GM10266 (cell line): Measurements from ENCODE around the gene TAF3.

Experiments
- DNase-seq: peaks from one replicate; pipeline ENCODE4 v3.0.0; 2012; ENCODE audit errors: extremely low spot score
- TF ChIP-seq, protein P1 (sequence below): IDR thresholded peaks from 2 replicates; pipeline ENCODE4 v1.5.1; 2012; ENCODE audit warnings: mild to moderate bottlenecking, low read depth; ENCODE audit not compliant: control insufficient read depth, insufficient read depth; ENCODE audit errors: missing control alignments

TAF3 gene

GRCh38 chr10:7952266-7952665 is 134.0 kb downstream of the TAF3 start:
- DNase-seq: no peak
- TF ChIP-seq, protein P1, sequence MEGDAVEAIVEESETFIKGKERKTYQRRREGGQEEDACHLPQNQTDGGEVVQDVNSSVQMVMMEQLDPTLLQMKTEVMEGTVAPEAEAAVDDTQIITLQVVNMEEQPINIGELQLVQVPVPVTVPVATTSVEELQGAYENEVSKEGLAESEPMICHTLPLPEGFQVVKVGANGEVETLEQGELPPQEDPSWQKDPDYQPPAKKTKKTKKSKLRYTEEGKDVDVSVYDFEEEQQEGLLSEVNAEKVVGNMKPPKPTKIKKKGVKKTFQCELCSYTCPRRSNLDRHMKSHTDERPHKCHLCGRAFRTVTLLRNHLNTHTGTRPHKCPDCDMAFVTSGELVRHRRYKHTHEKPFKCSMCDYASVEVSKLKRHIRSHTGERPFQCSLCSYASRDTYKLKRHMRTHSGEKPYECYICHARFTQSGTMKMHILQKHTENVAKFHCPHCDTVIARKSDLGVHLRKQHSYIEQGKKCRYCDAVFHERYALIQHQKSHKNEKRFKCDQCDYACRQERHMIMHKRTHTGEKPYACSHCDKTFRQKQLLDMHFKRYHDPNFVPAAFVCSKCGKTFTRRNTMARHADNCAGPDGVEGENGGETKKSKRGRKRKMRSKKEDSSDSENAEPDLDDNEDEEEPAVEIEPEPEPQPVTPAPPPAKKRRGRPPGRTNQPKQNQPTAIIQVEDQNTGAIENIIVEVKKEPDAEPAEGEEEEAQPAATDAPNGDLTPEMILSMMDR: no peak

- TF ChIP-seq, protein P1: no peak
- DNase-seq: no peak
Measured at GRCh38 chr10:7953447-7953846, 135.1 kb downstream of the TAF3 start.

DNA sequence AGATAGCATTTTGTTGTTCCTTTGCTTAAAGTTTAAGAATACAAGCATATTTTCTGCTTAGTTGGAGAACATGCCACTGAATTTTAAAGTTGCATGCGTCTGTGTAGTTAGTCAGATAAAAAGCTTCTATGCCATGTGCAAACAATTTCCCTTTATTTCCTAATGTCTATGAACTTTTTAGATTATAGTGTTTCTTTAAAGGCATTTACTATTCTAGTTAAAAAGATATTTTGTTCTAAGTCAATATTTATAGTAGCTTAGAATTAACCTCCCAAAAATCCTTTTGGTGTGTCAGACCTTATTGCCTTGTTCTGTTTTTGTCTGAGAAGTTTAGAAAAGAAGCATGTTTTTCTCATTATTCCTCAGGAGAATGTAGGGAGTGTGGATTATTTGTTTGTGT is 137.1 kb downstream of the TAF3 start:
- TF ChIP-seq, protein P1: no peak
- no peak for DNase-seq

DNA sequence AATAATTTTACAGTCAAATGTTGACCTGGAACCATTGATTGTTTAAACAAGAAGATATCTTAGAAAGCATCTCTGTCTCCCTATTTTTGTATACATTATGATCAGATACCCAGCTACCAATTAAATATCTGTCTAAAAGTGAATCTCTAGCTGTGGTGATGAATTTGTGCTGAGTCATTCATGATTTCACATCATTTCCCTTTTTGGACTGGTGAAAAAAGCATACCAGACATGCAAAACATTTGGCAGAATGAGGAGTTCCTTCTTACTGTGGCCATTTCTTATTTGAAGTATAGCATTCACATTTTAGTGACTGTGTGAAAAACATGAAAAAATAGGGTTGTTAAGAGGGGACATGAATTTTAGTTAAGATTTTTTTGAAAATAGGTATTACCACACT is 138.2 kb downstream of the TAF3 start:
- DNase-seq: peak; percentile 53
- TF ChIP-seq, protein P1: no peak

- no peak for DNase-seq
- TF ChIP-seq, protein P1: no peak
Measured at GRCh38 chr10:7957591-7957990, 139.3 kb downstream of the TAF3 start.

- DNase-seq: no peak
- TF ChIP-seq, protein P1: no peak
Measured at GRCh38 chr10:7958442-7958841, 140.1 kb downstream of the TAF3 start.

DNA sequence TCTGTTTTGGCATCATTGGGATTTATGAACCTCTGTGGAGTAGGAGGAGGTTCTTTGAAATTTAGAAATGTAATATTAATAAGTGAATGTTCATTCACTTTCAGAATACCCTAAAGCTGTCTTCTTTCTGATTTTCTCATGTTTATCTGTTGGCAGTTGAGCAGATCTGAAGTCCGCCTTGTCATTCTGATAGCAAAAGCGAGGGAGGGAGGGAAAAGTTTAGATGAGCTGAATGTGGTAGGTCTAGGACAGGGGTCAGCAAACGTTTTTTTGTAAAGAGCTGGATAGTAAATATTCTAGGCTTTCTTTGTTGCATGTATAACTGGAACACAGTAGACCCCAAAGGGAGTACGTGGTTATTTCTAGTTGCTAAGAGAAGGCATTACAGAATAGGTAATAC is 141.8 kb downstream of the TAF3 start:
- TF ChIP-seq, protein P1: no peak
- no peak for DNase-seq

DNA sequence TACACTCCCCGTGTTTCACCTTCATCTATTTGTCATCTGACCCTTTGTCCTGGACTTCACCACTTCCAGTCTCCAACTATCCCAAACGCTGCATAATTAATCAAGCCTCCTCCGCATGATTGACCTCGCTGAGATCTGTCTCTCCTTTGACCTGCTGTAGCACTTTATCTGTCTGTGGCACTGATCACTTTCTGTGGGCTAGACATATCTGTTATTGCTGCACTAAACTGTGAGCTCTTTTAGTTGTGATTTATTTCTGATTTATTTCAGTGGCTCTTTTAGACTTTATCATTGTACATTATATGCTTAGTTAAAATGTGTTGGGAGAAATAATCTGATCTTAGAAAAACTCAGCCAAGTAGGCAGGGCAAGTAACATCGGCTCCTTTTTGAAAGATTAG is 144.3 kb downstream of the TAF3 start:
- TF ChIP-seq, protein P1: no peak
- DNase-seq: no peak
